ENCODE data around the gene MCC. TPM values are rescaled to one million over a fixed set of nuclear protein-coding genes. Genes with fewer than 3 reads are reported as not detected.

MCC gene
- 127 TPM for total RNA-seq

GRCh38 chr5:113487781-113488644, at the start of gene MCC:
TSS of gene MCC (minus strand) at chr5:113488453.

GRCh38 chr5:113513384-113514288, 25.4 kb upstream of the MCC start, which contains the start of gene YTHDC2:
TSS of gene YTHDC2 (plus strand) at chr5:113513694. CDS start at chr5:113513896, 202 bp downstream.

DNA sequence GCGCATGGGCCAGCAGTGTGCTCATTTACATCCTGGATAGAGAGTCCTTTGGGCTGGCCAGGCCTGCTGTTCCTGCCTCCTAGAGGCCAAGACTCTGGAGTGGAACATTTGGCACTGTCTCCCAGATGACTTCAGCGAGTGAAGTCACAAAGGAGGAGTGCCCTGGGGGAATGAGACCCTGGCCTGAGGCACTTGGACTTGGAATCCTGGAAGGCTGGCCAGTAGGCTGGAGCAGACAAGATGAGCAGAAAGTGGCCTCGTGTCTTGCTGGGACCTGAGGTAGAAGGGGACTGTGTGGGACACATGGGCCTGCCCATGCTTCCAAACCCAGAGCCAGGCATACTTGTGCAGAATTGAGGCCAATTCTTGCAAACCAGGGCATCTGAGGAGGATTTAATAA, 53.4 kb downstream of the MCC start, which contains the start of gene TSSK1B:
TSS of gene TSSK1B (minus strand) at position 101 of the 400 bp plus-strand sequence. CDS start 150 bp downstream, outside the sequence.

GRCh38 chr5:112976432-112977309, 511.6 kb downstream of the MCC start, which contains the start of gene DCP2:
TSS of gene DCP2 (plus strand) at chr5:112976798. CDS start at chr5:112976934, 136 bp downstream.

Other genes with a start within 250 kb of the MCC start
- 0.38 TPM for gene TSSK1B, start 53.5 kb downstream of the MCC start, total RNA-seq
- gene YTHDC2, start 25.2 kb upstream of the MCC start, total RNA-seq = 65.1 TPM